Stomach (tissue), 4 donors: ENCODE data around the gene TTC34.

ENCODE experiments used
- CTCF ChIP-seq, 7 experiments: fragments of 450-650 bp in 4 of 7; fragments of 200-600 bp in 3 of 7; sonication (generic) in 3 of 7; IDR thresholded peaks; one replicate each; pipeline ENCODE4 v1.5.1; 2016 to 2019; ENCODE audit warnings: antibody characterized with exemption in 7 of 7, control low read depth in 2 of 7, mild to moderate bottlenecking in 1 of 7
- EP300 ChIP-seq: sonication (generic); formaldehyde crosslinking; IDR thresholded peaks from one replicate; pipeline ENCODE4 v1.6.1; 2017; ENCODE audit warnings: antibody characterized with exemption

GRCh38 chr1:2605509-2606395 lies 195.7 kb downstream of the TTC34 start:
- no peak for TF ChIP-seq CTCF (IDR thresholded peaks at IDR 0.05)
- no peak for TF ChIP-seq EP300
